H9 (cell line): ENCODE measurements around the gene HSPB1. TPM values are rescaled to one million over a fixed set of nuclear protein-coding genes. Genes with fewer than 3 reads are reported as not detected.

Experiments
- DNase-seq: peaks from one replicate; pipeline ENCODE4 v3.0.0-alpha.2; 2017
- H2AFZ ChIP-seq: one replicate; pipeline ENCODE4 v1.6.1; 2013; ENCODE audit warnings: mild to moderate bottlenecking, low read length, control low read depth, moderate library complexity
- H2AK5ac ChIP-seq: 2 replicates; pipeline ENCODE4 v1.6.1; 2013; ENCODE audit warnings: low read length, control low read depth, mixed read lengths; ENCODE audit not compliant: insufficient read length
- H2BK120ac ChIP-seq: one replicate; pipeline ENCODE4 v1.6.1; 2013; ENCODE audit warnings: low read depth, mild to moderate bottlenecking, low read length, control low read depth, inconsistent platforms; ENCODE audit not compliant: poor library complexity, severe bottlenecking
- H2BK12ac ChIP-seq: 2 replicates; pipeline ENCODE4 v1.6.1; 2013; ENCODE audit warnings: low read length, control low read depth, mixed read lengths, low read depth; ENCODE audit not compliant: insufficient read length
- H2BK15ac ChIP-seq: 2 replicates; pipeline ENCODE4 v1.6.1; 2013; ENCODE audit warnings: low read depth, low read length, control low read depth
- H2BK20ac ChIP-seq: one replicate; pipeline ENCODE4 v1.6.1; 2013; ENCODE audit warnings: low read depth, mild to moderate bottlenecking, low read length, control low read depth, inconsistent platforms; ENCODE audit not compliant: poor library complexity, severe bottlenecking
- H2BK5ac ChIP-seq: 2 replicates; pipeline ENCODE4 v1.6.1; 2013; ENCODE audit warnings: low read length, control low read depth, mixed read lengths; ENCODE audit not compliant: insufficient read length
- H3K14ac ChIP-seq: 2 replicates; pipeline ENCODE4 v1.6.1; 2013; ENCODE audit warnings: low read length, control low read depth; ENCODE audit not compliant: insufficient read depth
- H3K18ac ChIP-seq: 2 replicates; pipeline ENCODE4 v1.6.1; 2013; ENCODE audit warnings: low read depth, mild to moderate bottlenecking, mixed read lengths, low read length, control low read depth; ENCODE audit not compliant: insufficient read length
- H3K23ac ChIP-seq: 2 replicates; pipeline ENCODE4 v1.6.1; 2013; ENCODE audit warnings: low read length, control low read depth, mixed read lengths, low read depth; ENCODE audit not compliant: insufficient read length
- H3K23me2 ChIP-seq: 2 replicates; pipeline ENCODE4 v1.6.1; 2013; ENCODE audit warnings: low read depth, mild to moderate bottlenecking, mixed read lengths, low read length, control low read depth; ENCODE audit not compliant: insufficient read length, poor library complexity, severe bottlenecking
- H3K27ac ChIP-seq: 2 replicates; pipeline ENCODE4 v1.5.1; 2013; ENCODE audit warnings: low read length, control low read depth, mixed read lengths, low read depth; ENCODE audit not compliant: insufficient read length
- H3K27me3 ChIP-seq: 2 replicates; pipeline ENCODE4 v1.6.1; 2013; ENCODE audit warnings: low read length, control low read depth, inconsistent platforms; ENCODE audit not compliant: insufficient read depth
- H3K4ac ChIP-seq: 2 replicates; pipeline ENCODE4 v1.6.1; 2013; ENCODE audit warnings: low read depth, mild to moderate bottlenecking, control low read depth, inconsistent platforms, low read length, moderate library complexity
- H3K4me1 ChIP-seq: 2 replicates; pipeline ENCODE4 v1.6.1; 2013; ENCODE audit warnings: low read length, control low read depth, inconsistent platforms; ENCODE audit not compliant: insufficient read depth
- H3K4me2 ChIP-seq: 2 replicates; pipeline ENCODE4 v1.6.1; 2013; ENCODE audit warnings: low read length, control low read depth, mixed read lengths; ENCODE audit not compliant: insufficient read length, insufficient read depth
- H3K56ac ChIP-seq: 2 replicates; pipeline ENCODE4 v1.6.1; 2013; ENCODE audit warnings: low read depth, mild to moderate bottlenecking, mixed read lengths, low read length, control low read depth; ENCODE audit not compliant: insufficient read length
- H3K79me1 ChIP-seq: 2 replicates; pipeline ENCODE4 v1.6.1; 2013; ENCODE audit warnings: low read depth, mild to moderate bottlenecking, moderate library complexity, low read length, control low read depth, inconsistent platforms; ENCODE audit not compliant: insufficient read depth, poor library complexity, severe bottlenecking
- H3K79me2 ChIP-seq: 2 replicates; pipeline ENCODE4 v1.6.1; 2013; ENCODE audit warnings: low read length, control low read depth, inconsistent platforms; ENCODE audit not compliant: insufficient read depth
- H3K9ac ChIP-seq: 2 replicates; pipeline ENCODE4 v1.6.1; 2013; ENCODE audit warnings: low read length, control low read depth, mixed read lengths; ENCODE audit not compliant: insufficient read length; ENCODE audit errors: extremely low read depth
- H3K9me3 ChIP-seq: one replicate; pipeline ENCODE4 v1.6.1; 2013; ENCODE audit warnings: low read depth, low read length, inconsistent platforms; ENCODE audit not compliant: control insufficient read depth
- H3T11ph ChIP-seq: one replicate; pipeline ENCODE4 v1.6.1; 2013; ENCODE audit warnings: mild to moderate bottlenecking, low read length, control low read depth, inconsistent platforms
- H4K20me1 ChIP-seq: one replicate; pipeline ENCODE4 v1.6.1; 2013; ENCODE audit not compliant: control insufficient read depth, insufficient read length, insufficient read depth
- H4K5ac ChIP-seq: 2 replicates; pipeline ENCODE4 v1.6.1; 2013; ENCODE audit warnings: low read depth, mild to moderate bottlenecking, mixed read lengths, low read length, control low read depth; ENCODE audit not compliant: insufficient read length
- H4K8ac ChIP-seq: replicated peaks from 2 replicates; pipeline ENCODE4 v1.6.1; 2013; ENCODE audit warnings: low read length, control low read depth, mixed read lengths, low read depth; ENCODE audit not compliant: insufficient read length
- H4K91ac ChIP-seq: 2 replicates; pipeline ENCODE4 v1.6.1; 2013; ENCODE audit warnings: low read depth, mild to moderate bottlenecking, moderate library complexity, mixed read lengths, low read length, control low read depth; ENCODE audit not compliant: insufficient read length
- H3K27ac Mint-ChIP-seq, 3 experiments: 2 replicates in 2 of 3; 3 replicates in 1 of 3; pipeline ENCODE4 v1.8.0; 2020 to 2021; ENCODE audit warnings: mixed read lengths in 3 of 3, mild to moderate bottlenecking in 1 of 3, moderate library complexity in 1 of 3
- H3K27me3 Mint-ChIP-seq: 2 replicates; pipeline ENCODE4 v1.8.0; 2021; ENCODE audit warnings: low read depth, mild to moderate bottlenecking, moderate library complexity, mixed read lengths
- H3K36me3 Mint-ChIP-seq, 3 experiments: 2 replicates in 2 of 3; 3 replicates in 1 of 3; pipeline ENCODE4 v1.8.0; 2020 to 2021; ENCODE audit warnings: low read depth in 3 of 3, mixed read lengths in 3 of 3; ENCODE audit not compliant: insufficient read depth in 1 of 3
- H3K4me1 Mint-ChIP-seq, 2 experiments: 2 replicates each; pipeline ENCODE4 v1.8.0; 2020; ENCODE audit warnings: mixed read lengths in 2 of 2
- H3K4me3 Mint-ChIP-seq, 2 experiments: 2 replicates in 1 of 2; 3 replicates in 1 of 2; pipeline ENCODE4 v1.8.0; 2020 to 2021; ENCODE audit warnings: mild to moderate bottlenecking in 2 of 2, mixed read lengths in 2 of 2, moderate library complexity in 1 of 2
- H3K9me3 Mint-ChIP-seq, 2 experiments: 2 replicates in 1 of 2; 3 replicates in 1 of 2; pipeline ENCODE4 v1.8.0; 2020; ENCODE audit warnings: mild to moderate bottlenecking in 2 of 2, mixed read lengths in 2 of 2, moderate library complexity in 1 of 2
- WGBS: extraction: QIAGEN DNeasy Blood & Tissue Kit; methylation state at CpG from one replicate; pipeline ENCODE4 v1.1.7; 2013; ENCODE audit warnings: missing lambda C conversion rate, low lambda C conversion rate, mixed read lengths; ENCODE audit not compliant: insufficient read length; ENCODE audit errors: extremely low coverage; 5-methylcytosine and 5-hydroxymethylcytosine counted together
- total RNA-seq: library from RNA; stranded (reverse); gene quantifications from 2 replicates; pipeline ENCODE4 v1.2.1, GENCODE V29; 2021
- TF ChIP-seq, protein P1 (sequence below): fragments of 200-600 bp; sonication (generic); conservative IDR thresholded peaks from 3 replicates; pipeline ENCODE4 v1.8.0; 2021; ENCODE audit warnings: antibody characterized with exemption, mild to moderate bottlenecking

HSPB1 gene
- total RNA-seq, 1 experiment from 2014 or later: 186 TPM

DNA sequence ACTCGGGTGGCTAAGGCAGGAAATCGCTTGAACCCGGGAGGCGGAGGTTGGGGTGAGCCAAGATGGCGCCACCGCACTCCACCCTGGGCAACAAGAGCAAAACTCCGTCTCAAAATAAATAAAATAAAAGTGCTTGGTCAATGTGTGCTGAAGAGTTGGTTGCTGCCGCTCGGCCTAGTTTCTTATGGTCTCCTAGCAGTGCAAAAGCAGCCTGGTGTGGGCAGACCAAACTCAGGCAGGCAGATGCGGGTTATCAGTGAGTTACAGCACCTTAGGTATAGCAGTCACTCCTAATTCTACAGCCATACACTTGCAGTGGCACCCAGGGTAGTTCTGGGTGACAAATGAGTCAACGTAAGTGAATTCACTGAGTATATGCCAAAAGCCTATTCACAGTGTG is 22.6 kb downstream of the HSPB1 start:
- no peak overlapping the region for H2BK120ac ChIP-seq
- H4K8ac ChIP-seq: no peak overlapping the region
- H2BK20ac ChIP-seq: no peak overlapping the region
- H2AK5ac ChIP-seq: no peak overlapping the region
- H3K4ac ChIP-seq: no peak overlapping the region
- Mint-ChIP-seq H3K36me3 (peaks cover 40 to 82% (median 52%) of the 10 kb centered on the region in 3 experiments; a peak in 6 of 7 replicates), H3K27ac (no peak overlapping the region; a peak in 1 of 7 replicates), H3K4me3 (no peak overlapping the region), H3K9me3 (no peaks in the 10 kb centered on the region), H3K4me1 (no peaks in the 10 kb centered on the region; a peak in 1 of 4 replicates), H3K27me3 (no peaks in the 10 kb centered on the region)
- no peak overlapping the region for H3K18ac ChIP-seq
- H3K56ac ChIP-seq: no peak overlapping the region
- H4K20me1 ChIP-seq: no peaks in the 10 kb centered on the region
- no peak overlapping the region for H4K5ac ChIP-seq
- no peak overlapping the region for H3K27ac ChIP-seq
- H3K27me3 ChIP-seq: no peaks in the 10 kb centered on the region
- H2BK12ac ChIP-seq: no peak overlapping the region
- H3K79me2 ChIP-seq: peaks cover 9% of the 10 kb centered on the region; the same call in 1 of the 2 replicates
- no peak overlapping the region for H2BK5ac ChIP-seq
- no peaks in the 10 kb centered on the region for H3K9me3 ChIP-seq
- no peaks in the 10 kb centered on the region for H3K23me2 ChIP-seq
- WGBS: no CpG with 5 or more reads among the region's 11 CpGs
- H3K23ac ChIP-seq: no peak overlapping the region
- no peak overlapping the region for H3T11ph ChIP-seq
- H2BK15ac ChIP-seq: no peak overlapping the region
- no peak overlapping the region for H3K9ac ChIP-seq
- TF ChIP-seq, protein P1, sequence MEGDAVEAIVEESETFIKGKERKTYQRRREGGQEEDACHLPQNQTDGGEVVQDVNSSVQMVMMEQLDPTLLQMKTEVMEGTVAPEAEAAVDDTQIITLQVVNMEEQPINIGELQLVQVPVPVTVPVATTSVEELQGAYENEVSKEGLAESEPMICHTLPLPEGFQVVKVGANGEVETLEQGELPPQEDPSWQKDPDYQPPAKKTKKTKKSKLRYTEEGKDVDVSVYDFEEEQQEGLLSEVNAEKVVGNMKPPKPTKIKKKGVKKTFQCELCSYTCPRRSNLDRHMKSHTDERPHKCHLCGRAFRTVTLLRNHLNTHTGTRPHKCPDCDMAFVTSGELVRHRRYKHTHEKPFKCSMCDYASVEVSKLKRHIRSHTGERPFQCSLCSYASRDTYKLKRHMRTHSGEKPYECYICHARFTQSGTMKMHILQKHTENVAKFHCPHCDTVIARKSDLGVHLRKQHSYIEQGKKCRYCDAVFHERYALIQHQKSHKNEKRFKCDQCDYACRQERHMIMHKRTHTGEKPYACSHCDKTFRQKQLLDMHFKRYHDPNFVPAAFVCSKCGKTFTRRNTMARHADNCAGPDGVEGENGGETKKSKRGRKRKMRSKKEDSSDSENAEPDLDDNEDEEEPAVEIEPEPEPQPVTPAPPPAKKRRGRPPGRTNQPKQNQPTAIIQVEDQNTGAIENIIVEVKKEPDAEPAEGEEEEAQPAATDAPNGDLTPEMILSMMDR: no peak
- H3K4me2 ChIP-seq: no peak overlapping the region
- H3K79me1 ChIP-seq: peaks cover 3% of the 10 kb centered on the region
- H2AFZ ChIP-seq: no peak overlapping the region
- H3K4me1 ChIP-seq: no peaks in the 10 kb centered on the region
- no peak overlapping the region for H4K91ac ChIP-seq
- DNase-seq: no peak
- no peak overlapping the region for H3K14ac ChIP-seq
